ENCODE measurements around the gene OOEP. TPM values are rescaled to one million over a fixed set of nuclear protein-coding genes. Genes with fewer than 3 reads are reported as not detected.

OOEP gene
- total RNA-seq, 1 experiment from 2014 or later = 10.9 TPM

- Histone ChIP-seq H2AFZ (no peak overlapping the region), H3K4me2 (no peak overlapping the region), H3K4me1 (replicated peaks; ENCODE audit: insufficient read depth) (no peaks in the 10 kb centered on the region), H3K9me3 (ENCODE audit: insufficient read depth, low read depth) (no peaks in the 10 kb centered on the region), H3F3A (ENCODE audit: insufficient read depth, low read depth) (no peaks in the 10 kb centered on the region), H3K27me3 (ENCODE audit: insufficient read depth, low read depth) (no peaks in the 10 kb centered on the region), H3K36me3 (ENCODE audit: low read depth) (no peaks in the 10 kb centered on the region), H3K27ac (no peak overlapping the region), H3K79me2 (ENCODE audit: low read depth) (no peaks in the 10 kb centered on the region), H4K20me1 (ENCODE audit: insufficient read depth) (no peaks in the 10 kb centered on the region), H3K4me3 (no peak overlapping the region), H3K9me2 (ENCODE audit: insufficient read depth) (no peaks in the 10 kb centered on the region)
- DNase-seq = no peak
- TF ChIP-seq EZH2 (IDR thresholded peaks at IDR 0.05; ENCODE audit: low read depth) (no peak), CTCF (conservative IDR thresholded peaks at IDR 0.05) (no peak)
- ChIA-PET POLR2A (ENCODE audit: unreplicated experiment) (interaction anchor here (0.5 to 0.6 kb wide), 2 partner anchors 60 to 271 kb away, joined by 5 to 7 read pairs; no protein-coding TSS in a partner anchor), CTCF (interaction anchor here (0.6 kb wide), 1 partner anchor 874 kb away, joined by 3 read pairs; no protein-coding TSS in a partner anchor)
- BruUV-seq (replicated peaks) = no TSS peak
- intact Hi-C loops (cut with micrococcal nuclease; ENCODE audit: unreplicated experiment) = no loop called here
Measured at GRCh38 chr6:73328790-73329189, 40.9 kb downstream of the OOEP start.

- BruUV-seq (replicated peaks) = no TSS peak
- H3K9me3 ChIP-seq (ENCODE audit: insufficient read depth, low read depth) = no peaks in the 10 kb centered on the region
- H3K27me3 ChIP-seq (ENCODE audit: insufficient read depth, low read depth) = no peaks in the 10 kb centered on the region
- H2AFZ ChIP-seq = no peak overlapping the region
- intact Hi-C loops (cut with micrococcal nuclease; ENCODE audit: unreplicated experiment) = loop anchor here (2.0 kb wide), 3 partner anchors 41 to 913 kb away; no protein-coding TSS in a partner anchor
- ChIA-PET CTCF (no interaction called here), POLR2A (ENCODE audit: unreplicated experiment) (no interaction called here)
- no peak overlapping the region for H3K4me2 ChIP-seq
- H3K4me1 ChIP-seq (replicated peaks; ENCODE audit: insufficient read depth) = no peaks in the 10 kb centered on the region
- no peak overlapping the region for H3K27ac ChIP-seq
- TF ChIP-seq CTCF (conservative IDR thresholded peaks at IDR 0.05) (no peak), EZH2 (IDR thresholded peaks at IDR 0.05; ENCODE audit: low read depth) (no peak)
- no peaks in the 10 kb centered on the region for H3K9me2 ChIP-seq (ENCODE audit: insufficient read depth)
- H3K36me3 ChIP-seq (ENCODE audit: low read depth) = no peaks in the 10 kb centered on the region
- no peak for DNase-seq
- no peaks in the 10 kb centered on the region for H4K20me1 ChIP-seq (ENCODE audit: insufficient read depth)
- H3F3A ChIP-seq (ENCODE audit: insufficient read depth, low read depth) = no peaks in the 10 kb centered on the region
- H3K4me3 ChIP-seq = no peak overlapping the region
- no peaks in the 10 kb centered on the region for H3K79me2 ChIP-seq (ENCODE audit: low read depth)
Measured at GRCh38 chr6:73325656-73326055, 44.0 kb downstream of the OOEP start.

GRCh38 chr6:73323323-73323722 is 46.4 kb downstream of the OOEP start:
- Histone ChIP-seq H3K4me2 (no peak overlapping the region), H4K20me1 (ENCODE audit: insufficient read depth) (no peaks in the 10 kb centered on the region), H3K79me2 (ENCODE audit: low read depth) (no peaks in the 10 kb centered on the region), H3F3A (ENCODE audit: insufficient read depth, low read depth) (no peaks in the 10 kb centered on the region), H3K27me3 (ENCODE audit: insufficient read depth, low read depth) (no peaks in the 10 kb centered on the region), H3K27ac (no peak overlapping the region), H3K4me1 (replicated peaks; ENCODE audit: insufficient read depth) (no peaks in the 10 kb centered on the region), H3K9me2 (ENCODE audit: insufficient read depth) (no peaks in the 10 kb centered on the region), H3K4me3 (no peak overlapping the region), H3K36me3 (ENCODE audit: low read depth) (no peaks in the 10 kb centered on the region), H3K9me3 (ENCODE audit: insufficient read depth, low read depth) (no peaks in the 10 kb centered on the region), H2AFZ (no peak overlapping the region)
- no TSS peak for BruUV-seq (replicated peaks)
- ChIA-PET CTCF (no interaction called here), POLR2A (ENCODE audit: unreplicated experiment) (no interaction called here)
- DNase-seq = no peak
- no peak for TF ChIP-seq CTCF (conservative IDR thresholded peaks at IDR 0.05)
- TF ChIP-seq EZH2 (IDR thresholded peaks at IDR 0.05; ENCODE audit: low read depth) = no peak
- intact Hi-C loops (cut with micrococcal nuclease; ENCODE audit: unreplicated experiment) = no loop called here

Other genes with a start within 250 kb of the OOEP start
- gene KHDC1L, start 144.4 kb downstream of the OOEP start, total RNA-seq (2021) = 1.1 TPM in 1 of 2 replicates, not detected in the other
- 14.3 and 16.2 TPM in 2 replicates for gene KHDC1, start 106.7 kb downstream of the OOEP start, total RNA-seq (2021)
- not detected in 2 replicates for gene DPPA5, start 15.6 kb downstream of the OOEP start, total RNA-seq (2021)
- gene KHDC3L, start 7.2 kb downstream of the OOEP start, total RNA-seq (2021) = not detected in 2 replicates
- 3.1 and 5.0 TPM in 2 replicates for gene DDX43, start 24.9 kb upstream of the OOEP start, total RNA-seq (2021)
- 25.5 and 26.1 TPM in 2 replicates for gene CGAS, start 82.4 kb upstream of the OOEP start, total RNA-seq (2021)
- 27.2 and 29.3 TPM in 2 replicates for gene MTO1, start 91.8 kb upstream of the OOEP start, total RNA-seq (2021)
- 10,581 and 12,059 TPM in 2 replicates for gene EEF1A1, start 151.1 kb upstream of the OOEP start, total RNA-seq (2021)